Muscle of arm (tissue), 14 donors: ENCODE data around the gene NRSN1. TPM values are rescaled to one million over a fixed set of nuclear protein-coding genes. Genes with fewer than 3 reads are reported as not detected.

Experiments used
- DNase-seq: peaks from one replicate; pipeline ENCODE4 v3.0.0-alpha.2; 2013
- long read RNA-seq, 11 donors: transcript quantifications; one replicate each; lab custom pipeline, GENCODE V29; 2026
- polyA plus RNA-seq, 12 donors: library from polyadenylated mRNA; unstranded; fragments of 120-200 nt; gene quantifications; one replicate each; pipeline ENCODE4 v1.2.1, GENCODE V29; 2013; ENCODE audit not compliant: insufficient read length in 12 of 12

Gene NRSN1, protein sequence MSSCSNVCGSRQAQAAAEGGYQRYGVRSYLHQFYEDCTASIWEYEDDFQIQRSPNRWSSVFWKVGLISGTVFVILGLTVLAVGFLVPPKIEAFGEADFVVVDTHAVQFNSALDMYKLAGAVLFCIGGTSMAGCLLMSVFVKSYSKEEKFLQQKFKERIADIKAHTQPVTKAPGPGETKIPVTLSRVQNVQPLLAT
- under 1 TPM in 3 of 12 donors, not detected in 9; 0.12 to 0.17 (median 0.16) TPM for polyA plus RNA-seq
- long read RNA-seq, donor 1, partial matches to known transcripts, result 0 of 4 reads
- long read RNA-seq, donor 1, other reads (novel, unspliced or antisense), result 0 of 4 reads
- long read RNA-seq, donor 2, result 0 reads
- long read RNA-seq, donor 3, result 0 reads
- long read RNA-seq, donor 4, result 0 reads
- long read RNA-seq, donor 5, result 0 reads
- long read RNA-seq, donor 6, result 0 reads
- long read RNA-seq, donor 7, result 0 reads
- long read RNA-seq, donor 8, result 0 reads
- long read RNA-seq, donor 9, result 0 reads
- long read RNA-seq, donor 10, result 0 reads
- long read RNA-seq, donor 11, result 0 reads

DNA sequence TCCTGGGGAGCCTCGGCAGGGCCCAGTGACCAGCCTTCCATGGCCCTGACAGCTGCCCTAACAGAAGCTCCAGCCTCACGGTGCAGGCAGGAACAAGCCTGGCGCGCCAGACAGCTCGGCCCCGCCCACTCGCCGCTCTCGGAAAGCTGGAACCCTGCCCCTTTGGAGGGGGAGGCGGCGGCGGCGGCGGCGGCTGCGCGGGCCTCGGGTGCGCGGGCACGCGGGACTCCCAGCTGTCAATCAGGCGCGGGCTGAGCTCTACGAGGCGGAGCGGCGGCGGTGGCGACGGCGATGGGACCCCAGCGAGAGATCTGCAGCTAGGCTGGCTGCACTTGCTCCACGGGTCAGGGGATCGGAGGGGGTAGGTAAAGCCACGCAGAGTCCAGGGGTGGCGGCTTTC is at the start of gene NRSN1:
Gene NRSN1 (plus strand): TSS at position 236 of the 400 bp plus-strand sequence. CDS start 8,113 bp downstream, outside the sequence.
- no peak for DNase-seq

GRCh38 chr6:24078200-24078599 is 47.8 kb upstream of the NRSN1 start:
- DNase-seq, result no peak

GRCh38 chr6:24079076-24079475 is 46.9 kb upstream of the NRSN1 start:
- DNase-seq, result peak; percentile 17

GRCh38 chr6:24080711-24081110 is 45.3 kb upstream of the NRSN1 start:
- DNase-seq, result no peak

GRCh38 chr6:24089736-24090135 is 36.3 kb upstream of the NRSN1 start:
- peak; percentile 15 for DNase-seq

DNA sequence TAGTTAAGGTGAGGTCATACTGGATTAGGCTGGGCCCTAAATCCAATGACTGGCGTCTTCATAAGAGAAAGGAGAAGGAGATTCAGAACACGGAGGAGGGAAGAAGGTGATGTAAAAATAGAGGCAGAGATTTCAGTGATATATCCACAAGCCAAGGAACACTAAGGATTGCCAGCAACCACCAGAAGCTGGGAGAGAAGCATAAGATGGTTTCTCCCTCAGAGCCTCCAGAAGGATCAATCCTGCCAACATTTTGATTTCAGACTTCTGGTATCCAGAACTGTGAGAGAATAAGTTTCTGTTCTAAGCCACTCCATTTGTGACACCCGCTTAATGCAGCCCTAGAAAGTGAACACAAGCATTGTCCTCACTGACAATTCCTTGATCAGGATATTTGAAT is 33.6 kb upstream of the NRSN1 start:
- no peak for DNase-seq

DNA sequence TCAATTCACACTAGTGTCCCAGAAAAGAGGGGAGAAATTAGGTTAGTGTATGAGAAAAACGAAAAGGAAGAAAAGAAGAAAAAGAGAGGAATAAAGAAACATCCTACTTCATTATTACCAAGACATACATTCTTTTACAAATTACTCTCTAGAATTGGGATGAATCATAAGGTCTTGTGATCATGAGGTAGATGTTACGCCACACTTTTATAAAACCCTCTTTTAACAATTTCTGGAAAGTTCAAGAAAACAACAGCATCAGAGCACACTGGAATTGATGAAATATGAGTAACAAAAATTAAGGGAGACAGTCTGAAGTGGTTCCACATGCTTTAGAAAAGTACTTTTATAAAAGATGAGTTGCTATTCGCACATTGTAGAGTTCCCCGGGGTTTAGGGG is 32.6 kb upstream of the NRSN1 start:
- no peak for DNase-seq

- no peak for DNase-seq
These were observed 26.8 kb upstream of the NRSN1 start for GRCh38 chr6:24099181-24099580.

DNA sequence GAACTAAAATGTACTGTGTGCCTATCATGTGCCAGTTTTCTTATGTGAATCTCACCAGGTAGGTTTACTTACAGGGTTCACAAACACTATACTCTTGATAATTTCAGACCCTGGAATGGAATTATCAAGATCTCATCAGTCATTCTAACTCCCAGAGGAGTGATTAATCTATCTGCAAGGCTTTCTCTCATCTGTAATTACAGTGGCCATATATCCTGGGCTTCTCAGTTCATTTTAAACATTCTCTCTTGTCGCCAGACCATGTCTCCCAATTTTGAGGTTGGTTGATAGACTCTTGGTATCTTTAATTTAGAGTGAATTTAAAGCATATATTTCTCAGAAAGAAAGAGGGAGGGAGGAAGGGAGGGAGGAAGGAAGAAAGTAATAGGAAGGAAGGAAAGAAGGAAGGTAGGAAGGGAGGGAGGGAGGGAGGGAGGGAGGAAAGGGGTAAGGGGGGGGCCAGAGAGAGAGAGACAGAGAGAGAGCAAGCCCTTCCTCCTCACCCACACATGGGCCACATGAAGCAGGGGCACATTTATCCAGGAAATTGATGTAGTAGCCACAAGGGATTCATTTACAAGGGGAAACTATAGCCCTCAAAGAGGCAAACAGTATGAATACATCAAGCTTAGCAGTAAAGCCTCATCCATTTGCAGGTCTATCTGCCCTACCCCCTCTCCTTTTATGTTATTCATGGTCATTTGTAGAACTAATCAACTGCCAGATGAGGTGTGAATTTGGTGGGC is 25.8 kb upstream of the NRSN1 start:
- DNase-seq, result no peak

GRCh38 chr6:24100770-24101155 is 25.3 kb upstream of the NRSN1 start:
- DNase-seq, result no peak

DNA sequence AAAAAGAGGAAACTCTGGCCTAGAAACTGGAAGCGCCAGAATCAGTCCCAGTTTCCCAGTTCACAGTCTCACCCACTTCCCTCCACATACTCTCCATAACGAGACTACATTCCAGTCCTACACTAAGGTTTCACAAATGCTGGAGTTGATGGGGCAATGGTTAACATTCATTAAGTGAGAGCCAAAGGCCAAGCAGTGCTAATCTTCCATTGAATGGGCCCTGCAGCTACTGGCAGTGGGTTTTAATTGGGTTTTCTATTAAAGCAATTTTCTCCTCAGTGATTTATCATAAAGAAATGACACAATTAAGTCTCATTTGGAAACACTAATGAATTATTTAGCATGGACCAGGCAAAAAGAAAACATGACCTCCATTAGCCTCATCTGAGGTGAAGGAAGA is 20.8 kb upstream of the NRSN1 start:
- no peak for DNase-seq

- DNase-seq, result no peak
These were observed 19.7 kb upstream of the NRSN1 start for GRCh38 chr6:24106291-24106690.

DNA sequence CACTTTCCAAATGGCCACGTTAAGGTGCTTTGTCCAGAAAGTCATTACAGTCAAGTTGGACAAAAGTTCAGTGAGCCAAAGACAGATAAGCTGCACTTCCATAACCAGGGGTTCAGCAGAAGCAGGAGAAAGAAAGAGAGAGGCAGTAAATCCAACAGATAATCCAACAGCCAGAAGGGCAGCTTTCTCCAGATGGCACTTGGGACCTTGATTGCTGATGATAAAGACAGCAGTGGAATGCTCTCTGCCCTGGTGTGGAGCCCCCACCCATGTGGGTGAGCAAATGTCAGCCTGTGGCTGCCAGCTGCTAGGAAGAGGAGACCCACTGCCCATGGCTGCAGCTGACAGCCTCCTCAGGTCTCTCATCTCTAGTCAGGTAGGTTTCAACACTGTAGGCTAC is 18.7 kb upstream of the NRSN1 start:
- DNase-seq, result no peak

DNA sequence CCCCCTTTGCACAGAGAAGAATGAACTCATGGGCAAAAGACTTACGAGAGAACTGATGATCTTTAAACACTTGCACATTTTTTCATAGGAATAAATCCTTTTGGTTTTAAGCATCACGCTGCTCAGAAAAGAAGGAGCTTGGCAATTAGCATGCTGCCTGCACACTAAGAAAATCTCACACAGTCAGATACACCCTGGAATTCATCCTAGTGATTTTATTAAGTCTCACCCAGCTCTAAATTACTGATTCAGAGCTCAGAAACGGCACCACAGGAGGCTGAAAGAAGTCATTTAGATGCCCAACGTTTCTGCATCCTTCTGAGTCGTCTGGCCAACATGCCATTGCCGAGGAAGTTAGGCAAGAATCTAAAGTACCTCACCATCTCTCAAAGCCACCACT is 18.0 kb upstream of the NRSN1 start:
- no peak for DNase-seq

- DNase-seq, result no peak
These were observed 15.6 kb upstream of the NRSN1 start for GRCh38 chr6:24110417-24110816.

GRCh38 chr6:24113891-24114290 is 12.1 kb upstream of the NRSN1 start:
- no peak for DNase-seq

DNA sequence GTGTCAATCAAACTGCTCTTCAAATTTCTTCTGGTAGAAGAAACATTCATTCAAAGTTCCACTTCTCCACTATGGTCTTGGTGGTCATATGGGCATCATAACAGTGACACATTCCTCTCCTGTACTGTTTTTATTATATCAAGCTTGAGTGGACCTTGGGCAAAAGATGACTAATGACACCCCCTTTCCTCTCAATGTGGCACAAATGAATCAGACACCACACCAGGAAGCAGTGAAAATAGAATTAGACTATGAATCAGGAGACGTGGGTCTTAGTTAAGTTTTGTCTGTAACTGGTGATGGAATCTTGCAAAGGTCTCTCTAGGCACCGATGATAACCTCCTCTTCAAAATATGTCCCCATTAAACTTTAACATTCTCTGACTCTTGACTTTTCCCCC is 9.0 kb upstream of the NRSN1 start:
- DNase-seq, result no peak

GRCh38 chr6:24122139-24122538 is 3.9 kb upstream of the NRSN1 start:
- DNase-seq, result no peak

GRCh38 chr6:24126586-24127192 is 674 bp downstream of the NRSN1 start:
- peak; percentile 86 for DNase-seq

GRCh38 chr6:24127316-24127715 is 1.3 kb downstream of the NRSN1 start:
- DNase-seq, result no peak

DNA sequence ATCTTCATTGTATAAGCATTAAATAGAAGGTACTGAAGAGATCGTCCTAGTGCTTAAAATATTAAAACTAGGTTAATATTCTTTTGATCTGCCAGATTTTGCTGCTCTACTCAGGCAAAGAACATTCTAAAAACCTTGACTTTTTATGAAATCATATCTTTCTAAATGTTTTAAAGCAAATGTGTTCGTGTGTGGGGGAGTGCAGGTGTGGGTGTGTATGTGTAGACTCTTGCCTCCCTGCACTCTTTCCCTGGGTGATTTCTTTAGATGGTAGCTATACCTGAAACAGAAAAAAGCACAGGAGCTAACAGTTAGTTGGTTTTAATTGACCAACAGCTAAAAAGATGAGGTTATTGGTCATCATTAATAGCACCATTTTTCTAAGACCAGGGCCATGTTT is 5.7 kb downstream of the NRSN1 start:
- no peak for DNase-seq

DNA sequence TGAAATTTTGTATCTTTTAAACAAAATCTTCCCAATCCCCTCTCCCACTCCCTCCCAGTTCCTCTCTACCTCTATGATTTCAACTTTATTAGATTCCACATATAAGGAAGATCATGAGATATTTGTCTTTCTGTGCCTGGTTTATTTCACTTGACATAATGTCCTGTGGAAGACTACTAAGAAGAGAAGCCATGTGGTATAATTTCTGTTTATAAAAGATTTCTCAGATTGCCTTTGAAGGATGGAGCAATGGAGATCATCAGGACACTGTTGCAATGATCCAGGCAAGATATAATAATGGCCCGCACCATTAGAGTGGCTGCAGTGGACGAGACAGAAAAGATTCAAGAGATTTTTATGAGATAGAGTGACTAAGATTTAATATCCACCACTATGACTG is 13.1 kb downstream of the NRSN1 start:
- DNase-seq, result no peak

- DNase-seq, result no peak
These were observed 13.6 kb downstream of the NRSN1 start for GRCh38 chr6:24139639-24140038.
